Mesothelial cell of epicardium (in vitro differentiated cells): ENCODE results near the gene ZNF106. TPM values are rescaled to one million over a fixed set of nuclear protein-coding genes. Genes with fewer than 3 reads are reported as not detected.

Experiments
- DNase-seq, 2 experiments: peaks; one replicate each; pipeline ENCODE4 v3.0.0; 2021; ENCODE audit warnings: low spot score in 2 of 2; ENCODE audit not compliant: unreplicated experiment in 2 of 2
- H3K27ac Mint-ChIP-seq: 2 replicates; pipeline ENCODE4 v1.8.0; 2021; ENCODE audit warnings: mixed read lengths
- H3K27me3 Mint-ChIP-seq: 2 replicates; pipeline ENCODE4 v1.8.0; 2021; ENCODE audit warnings: low read depth, mixed read lengths
- H3K36me3 Mint-ChIP-seq: 2 replicates; pipeline ENCODE4 v1.8.0; 2021; ENCODE audit warnings: mixed read lengths
- H3K4me1 Mint-ChIP-seq: 2 replicates; pipeline ENCODE4 v1.8.0; 2021; ENCODE audit warnings: mixed read lengths
- H3K4me3 Mint-ChIP-seq: 2 replicates; pipeline ENCODE4 v1.8.0; 2021; ENCODE audit warnings: mild to moderate bottlenecking, moderate library complexity, mixed read lengths
- H3K9me3 Mint-ChIP-seq: 2 replicates; pipeline ENCODE4 v1.8.0; 2021; ENCODE audit warnings: mixed read lengths
- CTCF ChIP-seq: fragments of 200-600 bp; sonication (generic); IDR thresholded peaks from one replicate; pipeline ENCODE4 v1.5.0; 2021; ENCODE audit warnings: antibody characterized with exemption; ENCODE audit not compliant: unreplicated experiment
- total RNA-seq: library from RNA; stranded (reverse); gene quantifications from 3 replicates; pipeline ENCODE4 v1.2.1, GENCODE V29; 2021

The ZNF106 gene
- total RNA-seq, 1 donor from 2014 or later: 52.9 TPM

GRCh38 chr15:42363942-42364341, 127.0 kb downstream of the ZNF106 start:
- no peak for TF ChIP-seq CTCF
- H3K4me1 Mint-ChIP-seq: no peaks in the 10 kb centered on the region
- no peaks in the 10 kb centered on the region for H3K36me3 Mint-ChIP-seq
- H3K4me3 Mint-ChIP-seq: no peak overlapping the region
- no peaks in the 10 kb centered on the region for H3K27me3 Mint-ChIP-seq
- no peak overlapping the region for H3K27ac Mint-ChIP-seq
- no peak for DNase-seq
- peaks cover 4% of the 10 kb centered on the region for H3K9me3 Mint-ChIP-seq

GRCh38 chr15:42363487-42363886, 127.5 kb downstream of the ZNF106 start:
- no peak for DNase-seq
- Mint-ChIP-seq H3K27ac (no peak overlapping the region), H3K27me3 (no peaks in the 10 kb centered on the region)

More at GRCh38 chr15:42363487-42363886, 127.5 kb downstream of the ZNF106 start:
- no peak for TF ChIP-seq CTCF
- H3K4me1 Mint-ChIP-seq: no peaks in the 10 kb centered on the region
- no peaks in the 10 kb centered on the region for H3K36me3 Mint-ChIP-seq
- no peak overlapping the region for H3K4me3 Mint-ChIP-seq
- no peaks in the 10 kb centered on the region for H3K9me3 Mint-ChIP-seq

Other genes with a start within 250 kb of the ZNF106 start
- 39.7 to 42.7 TPM (median 42.0 TPM) in 3 replicates for gene GANC, start 217.9 kb downstream of the ZNF106 start, total RNA-seq
- gene TMEM87A, start 217.7 kb downstream of the ZNF106 start, total RNA-seq: 55.9 to 56.1 TPM (median 56.1 TPM) in 3 replicates
- 12.2 to 13.7 TPM (median 12.8 TPM) in 3 replicates for gene CAPN3, start 131.6 kb downstream of the ZNF106 start, total RNA-seq
- 57.1 to 58.4 TPM (median 57.9 TPM) in 3 replicates for gene SNAP23, start 4.5 kb upstream of the ZNF106 start, total RNA-seq
- 22.0 to 27.9 TPM (median 26.5 TPM) in 3 replicates for gene LRRC57, start 57.7 kb upstream of the ZNF106 start, total RNA-seq
- 14.9 to 17.6 TPM (median 15.3 TPM) in 3 replicates for gene HAUS2, start 57.7 kb upstream of the ZNF106 start, total RNA-seq
- 7.3 to 10.0 TPM (median 8.0 TPM) in 3 replicates for gene STARD9, start 84.5 kb upstream of the ZNF106 start, total RNA-seq
- 32.8 to 39.6 TPM (median 36.8 TPM) in 3 replicates for gene CDAN1, start 246.0 kb upstream of the ZNF106 start, total RNA-seq